Erythroblast (primary cell): ENCODE measurements around the gene TPTE2.
A peak's percentile ranks its signal among the peaks of the same experiment; 100 is the strongest.
"Not testable (repeated sequence)": the region's sequence is repeated elsewhere in the genome, so short reads cannot be mapped to it uniquely, and the experiment has no call there.

ENCODE experiments used
- DNase-seq, 2 experiments: peaks; one replicate each; lab custom pipeline; 2025; lab: John Stamatoyannopoulos, UW
- GATA1 ChIP-seq: IDR thresholded peaks from 2 replicates; pipeline ENCODE4 v1.6.1; 2011; ENCODE audit warnings: low read depth, mild to moderate bottlenecking, control low read depth, low read length, moderate library complexity
- POLR2A ChIP-seq: IDR thresholded peaks from 2 replicates; pipeline ENCODE4 v1.6.1; 2011; ENCODE audit warnings: mild to moderate bottlenecking, low read length

Gene TPTE2

GRCh38 chr13:19519049-19519448 is 42.3 kb downstream of the TPTE2 start:
- TF ChIP-seq POLR2A (no peak), GATA1 (no peak)
- DNase-seq, result no peak

- DNase-seq, result not testable (repeated sequence)
These were observed 53.7 kb downstream of the TPTE2 start for GRCh38 chr13:19507623-19508022.

GRCh38 chr13:19460126-19460525 is 101.2 kb downstream of the TPTE2 start:
- DNase-seq, result not testable (repeated sequence)

GRCh38 chr13:19439056-19439686 is 122.2 kb downstream of the TPTE2 start:
- peak; percentile 11 to 28 for DNase-seq

- not testable (repeated sequence) for DNase-seq
These were observed 123.6 kb downstream of the TPTE2 start for GRCh38 chr13:19437780-19438179.

GRCh38 chr13:19422236-19422635 is 139.1 kb downstream of the TPTE2 start:
- DNase-seq, result not testable (repeated sequence)

GRCh38 chr13:19412494-19412893 is 148.8 kb downstream of the TPTE2 start:
- not testable (repeated sequence) for DNase-seq

- DNase-seq, result not testable (repeated sequence)
These were observed 178.4 kb downstream of the TPTE2 start for GRCh38 chr13:19382746-19383511.

- no peak for TF ChIP-seq POLR2A
- TF ChIP-seq GATA1, result no peak
- no peak for DNase-seq
These were observed 179.2 kb downstream of the TPTE2 start for GRCh38 chr13:19382111-19382510.
